ENCODE results near the gene BICC1.

The BICC1 gene

DNA sequence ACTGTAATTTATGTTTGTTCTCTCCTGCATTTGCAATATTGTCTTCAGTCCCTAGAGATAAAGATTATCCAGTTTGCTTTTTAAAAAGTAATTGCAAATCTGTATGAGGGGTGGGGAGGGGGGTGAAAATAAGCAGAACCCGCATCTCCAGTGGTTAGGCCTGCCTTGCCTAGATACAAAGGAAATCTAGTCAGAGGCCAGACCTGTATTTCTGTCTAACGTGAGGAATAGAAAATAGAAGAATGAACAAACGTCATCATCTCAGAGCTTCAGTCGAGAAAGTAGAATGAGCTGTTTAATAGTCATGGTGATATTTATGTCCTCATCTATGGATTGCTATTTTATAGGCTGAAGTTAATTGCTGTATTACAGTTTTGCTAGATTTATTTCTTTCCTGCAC, 284.2 kb downstream of the BICC1 start:
- ChIA-PET POLR2A (no interaction called here), CTCF (interaction anchor here (0.8 to 1.2 kb wide), 3 partner anchors 13 to 266 kb away, joined by 3 to 4 read pairs (median 3); no protein-coding TSS in a partner anchor)
- no peak for DNase-seq (ENCODE audit: low read depth, low spot score)
- no peak overlapping the region for H3K4me3 ChIP-seq (ENCODE audit: low read depth, low read length)
- TF ChIP-seq, protein P1, sequence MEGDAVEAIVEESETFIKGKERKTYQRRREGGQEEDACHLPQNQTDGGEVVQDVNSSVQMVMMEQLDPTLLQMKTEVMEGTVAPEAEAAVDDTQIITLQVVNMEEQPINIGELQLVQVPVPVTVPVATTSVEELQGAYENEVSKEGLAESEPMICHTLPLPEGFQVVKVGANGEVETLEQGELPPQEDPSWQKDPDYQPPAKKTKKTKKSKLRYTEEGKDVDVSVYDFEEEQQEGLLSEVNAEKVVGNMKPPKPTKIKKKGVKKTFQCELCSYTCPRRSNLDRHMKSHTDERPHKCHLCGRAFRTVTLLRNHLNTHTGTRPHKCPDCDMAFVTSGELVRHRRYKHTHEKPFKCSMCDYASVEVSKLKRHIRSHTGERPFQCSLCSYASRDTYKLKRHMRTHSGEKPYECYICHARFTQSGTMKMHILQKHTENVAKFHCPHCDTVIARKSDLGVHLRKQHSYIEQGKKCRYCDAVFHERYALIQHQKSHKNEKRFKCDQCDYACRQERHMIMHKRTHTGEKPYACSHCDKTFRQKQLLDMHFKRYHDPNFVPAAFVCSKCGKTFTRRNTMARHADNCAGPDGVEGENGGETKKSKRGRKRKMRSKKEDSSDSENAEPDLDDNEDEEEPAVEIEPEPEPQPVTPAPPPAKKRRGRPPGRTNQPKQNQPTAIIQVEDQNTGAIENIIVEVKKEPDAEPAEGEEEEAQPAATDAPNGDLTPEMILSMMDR (IDR thresholded peaks at IDR 0.05; ENCODE audit: insufficient read depth, low read length, missing control alignments) = no peak

DNA sequence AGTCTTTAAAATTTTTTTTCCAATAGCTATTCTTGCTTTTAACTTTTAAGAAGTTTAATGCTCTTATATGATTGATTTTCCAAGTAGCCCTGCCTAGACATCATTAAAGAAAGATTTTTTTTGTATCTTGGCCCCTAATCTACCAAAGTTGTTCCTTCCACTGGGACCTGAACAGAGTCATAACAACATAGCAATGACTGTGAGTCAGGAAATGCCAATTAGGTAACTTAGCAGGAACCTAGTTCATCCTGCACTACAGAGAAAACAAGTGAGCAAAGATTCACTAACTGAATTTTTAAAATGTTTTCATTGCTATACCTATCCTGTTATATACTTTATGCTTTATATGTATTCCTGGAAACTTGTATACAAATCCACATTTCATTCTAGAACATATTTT, 284.7 kb downstream of the BICC1 start:
- ChIA-PET POLR2A (interaction anchor here (0.9 kb wide), 1 partner anchor 14 kb away, joined by 3 read pairs; no protein-coding TSS in a partner anchor), CTCF (interaction anchor here (0.8 to 1.2 kb wide), 3 partner anchors 14 to 266 kb away, joined by 3 to 4 read pairs (median 3); no protein-coding TSS in a partner anchor)
- no peak for DNase-seq (ENCODE audit: low read depth, low spot score)
- H3K4me3 ChIP-seq (ENCODE audit: low read depth, low read length) = no peak overlapping the region
- TF ChIP-seq, protein P1 (IDR thresholded peaks at IDR 0.05; ENCODE audit: insufficient read depth, low read length, missing control alignments) = no peak

DNA sequence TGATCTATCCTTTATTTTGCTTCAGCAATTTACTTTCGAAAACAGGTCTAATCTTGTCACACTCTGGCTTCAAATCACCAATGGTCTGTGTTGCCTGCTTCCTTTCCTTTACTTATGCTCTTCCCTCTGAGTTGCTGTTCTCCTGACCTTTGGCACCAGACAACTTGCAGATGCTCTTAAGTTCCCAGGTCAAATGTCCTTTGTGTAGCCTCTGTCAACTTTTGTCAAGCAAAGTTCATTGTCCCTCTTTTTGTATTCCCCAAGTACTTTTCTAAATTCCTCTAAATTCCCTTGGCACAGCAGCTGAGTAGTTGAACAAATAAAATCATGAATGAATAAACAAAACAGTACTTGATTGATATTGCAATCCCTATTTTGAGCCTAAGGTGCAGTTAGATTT, 289.4 kb downstream of the BICC1 start:
- TF ChIP-seq, protein P1 (IDR thresholded peaks at IDR 0.05; ENCODE audit: insufficient read depth, low read length, missing control alignments) = no peak
- CTCF ChIA-PET = interaction anchor here (0.8 to 1.3 kb wide), 3 partner anchors 18 to 271 kb away, joined by 3 read pairs; no protein-coding TSS in a partner anchor
- POLR2A ChIA-PET = no interaction called here
- no peak overlapping the region for H3K4me3 ChIP-seq (ENCODE audit: low read depth, low read length)
- DNase-seq (ENCODE audit: low read depth, low spot score) = no peak

DNA sequence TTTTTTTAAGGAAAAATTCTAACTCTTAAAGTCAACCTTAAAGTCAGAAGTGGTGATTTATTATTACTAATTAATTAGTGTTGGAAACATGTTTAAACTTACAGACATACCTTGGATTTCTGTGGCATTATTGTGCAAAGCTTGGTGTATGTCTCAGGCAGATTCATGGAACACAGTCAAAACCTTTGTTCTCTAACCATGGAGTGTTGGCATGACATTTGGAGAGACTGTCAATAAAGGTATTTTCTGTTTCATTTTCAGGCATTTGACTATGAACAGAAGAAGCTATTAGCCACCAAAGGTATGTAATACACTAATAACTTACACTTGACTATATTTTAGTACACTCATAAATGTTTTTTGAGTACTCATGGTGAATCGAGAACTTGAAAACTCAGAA, 293.7 kb downstream of the BICC1 start:
- TF ChIP-seq, protein P1 (IDR thresholded peaks at IDR 0.05; ENCODE audit: insufficient read depth, low read length, missing control alignments) = no peak
- H3K4me3 ChIP-seq (ENCODE audit: low read depth, low read length) = no peak overlapping the region
- CTCF ChIA-PET = interaction anchor here (1.4 kb wide), 1 partner anchor 25 kb away, joined by 3 read pairs; no protein-coding TSS in a partner anchor
- POLR2A ChIA-PET = no interaction called here
- DNase-seq (ENCODE audit: low read depth, low spot score) = no peak

DNA sequence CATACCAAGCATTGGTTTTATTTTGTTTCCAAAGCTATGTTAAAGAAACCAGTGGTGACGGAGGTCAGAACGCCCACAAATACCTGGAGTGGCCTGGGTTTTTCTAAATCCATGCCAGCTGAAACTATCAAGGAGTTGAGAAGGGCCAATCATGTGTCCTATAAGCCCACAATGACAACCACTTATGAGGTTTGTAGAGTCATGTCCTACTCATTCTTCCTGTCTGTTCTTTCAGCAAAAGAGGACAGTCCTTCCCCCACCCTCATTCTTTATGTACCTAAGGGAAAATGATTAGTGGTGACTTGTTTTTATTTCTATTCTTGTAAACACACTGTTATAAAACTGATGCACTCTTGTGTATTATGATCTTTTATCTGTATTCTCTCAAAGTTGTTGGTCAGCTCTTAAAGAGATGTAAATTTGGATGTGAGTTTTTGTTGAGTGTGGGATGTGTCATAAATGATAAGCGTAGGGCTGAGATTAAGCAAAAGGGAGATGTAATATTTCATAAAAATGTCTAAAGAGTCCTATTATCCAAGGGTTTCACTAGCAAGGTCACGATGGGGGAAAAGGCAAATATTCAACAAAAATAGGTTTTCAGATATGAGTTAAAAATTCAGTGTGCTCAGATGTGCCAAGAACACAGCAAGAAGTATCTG, 294.4 kb downstream of the BICC1 start:
- POLR2A ChIA-PET = no interaction called here
- no peak overlapping the region for H3K4me3 ChIP-seq (ENCODE audit: low read depth, low read length)
- no peak for DNase-seq (ENCODE audit: low read depth, low spot score)
- CTCF ChIA-PET = interaction anchor here (1.4 kb wide), 1 partner anchor 26 kb away, joined by 3 read pairs; no protein-coding TSS in a partner anchor
- TF ChIP-seq, protein P1 (IDR thresholded peaks at IDR 0.05; ENCODE audit: insufficient read depth, low read length, missing control alignments) = no peak

DNA sequence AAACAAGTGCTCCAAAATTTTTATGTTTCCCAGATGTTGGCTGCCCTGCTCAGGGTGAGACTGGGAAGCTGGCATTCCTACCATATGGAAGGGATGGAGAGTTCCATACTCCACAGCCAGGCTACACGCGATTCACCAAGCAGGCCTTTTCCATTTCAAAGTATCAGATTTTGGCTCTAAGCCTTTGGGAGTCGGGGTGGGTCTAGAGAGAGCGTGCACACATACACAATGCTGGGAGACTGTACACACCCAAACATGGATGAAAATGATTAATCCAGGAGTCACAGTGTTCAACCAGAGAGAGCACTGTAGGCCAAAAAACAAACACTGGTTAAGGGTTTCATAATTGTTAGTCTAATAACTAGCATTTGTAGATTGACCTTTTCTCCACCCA, 295.0 kb downstream of the BICC1 start:
- TF ChIP-seq, protein P1 (IDR thresholded peaks at IDR 0.05; ENCODE audit: insufficient read depth, low read length, missing control alignments) = no peak
- CTCF ChIA-PET = interaction anchor here (1.4 kb wide), 1 partner anchor 27 kb away, joined by 3 read pairs; no protein-coding TSS in a partner anchor

More for the DNA sequence above, 295.0 kb downstream of the BICC1 start:
- no peak for DNase-seq (ENCODE audit: low read depth, low spot score)
- no peak overlapping the region for H3K4me3 ChIP-seq (ENCODE audit: low read depth, low read length)
- POLR2A ChIA-PET = no interaction called here

Data from AG04449 (cell line).